Stimulated activated CD4-positive, alpha-beta T cell treated with anti-CD3 and anti-CD28 coated beads, Interleukin-1b, Interleukin-23, amount 100 ng/mL, for 48 hours (primary cell): ENCODE data around the gene SMIM14.
"Not testable (repeated sequence)": the region's sequence is repeated elsewhere in the genome, so short reads cannot be mapped to it uniquely, and the experiment has no call there.

ENCODE experiments used
- DNase-seq: peaks from one replicate; pipeline ENCODE4 v3.0.0-alpha.2; 2020

Gene SMIM14

GRCh38 chr4:39591290-39591689, 47.4 kb downstream of the SMIM14 start:
- no peak for DNase-seq

- no peak for DNase-seq
Measured at GRCh38 chr4:39587881-39588280, 50.8 kb downstream of the SMIM14 start.

GRCh38 chr4:39574946-39575345, 63.7 kb downstream of the SMIM14 start:
- DNase-seq: no peak

GRCh38 chr4:39571504-39571903, 67.2 kb downstream of the SMIM14 start:
- no peak for DNase-seq

- no peak for DNase-seq
Measured at GRCh38 chr4:39571054-39571453, 67.6 kb downstream of the SMIM14 start.

GRCh38 chr4:39569209-39569608, 69.5 kb downstream of the SMIM14 start:
- DNase-seq: no peak

GRCh38 chr4:39568805-39569204, 69.9 kb downstream of the SMIM14 start:
- DNase-seq: no peak

- no peak for DNase-seq
Measured at GRCh38 chr4:39565878-39566600, 72.6 kb downstream of the SMIM14 start.

- DNase-seq: no peak
Measured at GRCh38 chr4:39563346-39563847, 75.3 kb downstream of the SMIM14 start.

GRCh38 chr4:39562792-39563191, 75.9 kb downstream of the SMIM14 start:
- DNase-seq: no peak

GRCh38 chr4:39559626-39560025, 79.0 kb downstream of the SMIM14 start:
- DNase-seq: no peak

- no peak for DNase-seq
Measured at GRCh38 chr4:39555472-39555871, 83.2 kb downstream of the SMIM14 start.

- DNase-seq: no peak
Measured at GRCh38 chr4:39548425-39549067, 90.1 kb downstream of the SMIM14 start.

- no peak for DNase-seq
Measured at GRCh38 chr4:39544580-39545315, 93.9 kb downstream of the SMIM14 start.

- DNase-seq: not testable (repeated sequence)
Measured at GRCh38 chr4:39544080-39544479, 94.6 kb downstream of the SMIM14 start.

GRCh38 chr4:39543034-39543433, 95.6 kb downstream of the SMIM14 start:
- no peak for DNase-seq

GRCh38 chr4:39542611-39543012, 96.1 kb downstream of the SMIM14 start:
- DNase-seq: no peak

GRCh38 chr4:39541987-39542610, 96.6 kb downstream of the SMIM14 start:
- no peak for DNase-seq

- DNase-seq: no peak
Measured at GRCh38 chr4:39539089-39539611, 99.5 kb downstream of the SMIM14 start.

GRCh38 chr4:39533541-39533940, 105.1 kb downstream of the SMIM14 start:
- DNase-seq: no peak

GRCh38 chr4:39532237-39532636, 106.4 kb downstream of the SMIM14 start:
- not testable (repeated sequence) for DNase-seq

GRCh38 chr4:39530682-39531081, 108.0 kb downstream of the SMIM14 start:
- no peak for DNase-seq

GRCh38 chr4:39529534-39529933, 109.1 kb downstream of the SMIM14 start:
- DNase-seq: no peak
